KMS-11 (cell line): ENCODE data around the gene PCSK5.

ENCODE experiments used
- H2AFZ ChIP-seq: fragments of 200-600 bp; sonication (generic); 2 replicates; pipeline ENCODE4 v1.6.1; 2016; ENCODE audit warnings: antibody characterized with exemption, mixed run types, low read depth
- H3K27ac ChIP-seq: fragments of 200-600 bp; sonication (generic); 2 replicates; pipeline ENCODE4 v1.6.1; 2016; ENCODE audit warnings: mild to moderate bottlenecking, mixed run types
- H3K27me3 ChIP-seq: fragments of 200-600 bp; sonication (generic); 2 replicates; pipeline ENCODE4 v1.6.1; 2017; ENCODE audit warnings: mild to moderate bottlenecking, low read depth, mixed run types, moderate library complexity; ENCODE audit not compliant: insufficient read depth
- H3K36me3 ChIP-seq: fragments of 200-600 bp; sonication (generic); 2 replicates; pipeline ENCODE4 v1.6.1; 2017; ENCODE audit warnings: mild to moderate bottlenecking, mixed run types; ENCODE audit not compliant: insufficient read depth
- H3K4me1 ChIP-seq: fragments of 200-600 bp; sonication (generic); 2 replicates; pipeline ENCODE4 v1.6.1; 2016; ENCODE audit warnings: mild to moderate bottlenecking, low read depth, mixed run types; ENCODE audit not compliant: poor library complexity, severe bottlenecking
- H3K4me2 ChIP-seq: fragments of 200-600 bp; sonication (generic); 2 replicates; pipeline ENCODE4 v1.7.0; 2016; ENCODE audit warnings: mild to moderate bottlenecking, mixed run types
- H3K4me3 ChIP-seq: fragments of 200-600 bp; sonication (generic); IDR thresholded peaks from 2 replicates; pipeline ENCODE4 v1.6.1; 2017; ENCODE audit warnings: low read depth, low read length, mixed read lengths; ENCODE audit not compliant: insufficient read depth
- H3K79me2 ChIP-seq: fragments of 200-600 bp; sonication (generic); 2 replicates; pipeline ENCODE4 v1.6.1; 2016; ENCODE audit warnings: low read depth, mixed run types; ENCODE audit not compliant: insufficient read depth
- H3K9ac ChIP-seq: fragments of 200-600 bp; sonication (generic); 2 replicates; pipeline ENCODE4 v1.6.1; 2016; ENCODE audit warnings: mild to moderate bottlenecking, mixed run types
- H4K20me1 ChIP-seq: fragments of 200-600 bp; sonication (generic); 2 replicates; pipeline ENCODE4 v1.6.1; 2016; ENCODE audit warnings: mild to moderate bottlenecking, mixed run types; ENCODE audit not compliant: insufficient read depth
- CTCF ChIP-seq: fragments of 200-600 bp; sonication (generic); conservative IDR thresholded peaks from 2 replicates; pipeline ENCODE4 v1.6.1; 2017; ENCODE audit warnings: low read depth, mild to moderate bottlenecking, antibody characterized with exemption, low read length, moderate library complexity, mixed read lengths

PCSK5 gene

GRCh38 chr9:76290555-76290954 is 400.1 kb downstream of the PCSK5 start:
- no peak overlapping the region for H2AFZ ChIP-seq
- no peak overlapping the region for H3K9ac ChIP-seq
- no peaks in the 10 kb centered on the region for H3K36me3 ChIP-seq
- no peaks in the 10 kb centered on the region for H4K20me1 ChIP-seq
- no peak overlapping the region for H3K4me3 ChIP-seq
- no peaks in the 10 kb centered on the region for H3K79me2 ChIP-seq
- no peaks in the 10 kb centered on the region for H3K27me3 ChIP-seq
- H3K4me1 ChIP-seq = no peaks in the 10 kb centered on the region
- TF ChIP-seq CTCF = no peak
- H3K27ac ChIP-seq = no peak overlapping the region
- H3K4me2 ChIP-seq = no peak overlapping the region

GRCh38 chr9:76292246-76292645 is 401.8 kb downstream of the PCSK5 start:
- H3K27ac ChIP-seq = no peak overlapping the region
- no peaks in the 10 kb centered on the region for H3K36me3 ChIP-seq
- H3K4me1 ChIP-seq = no peaks in the 10 kb centered on the region
- no peak overlapping the region for H3K4me3 ChIP-seq
- no peaks in the 10 kb centered on the region for H3K79me2 ChIP-seq
- no peak overlapping the region for H3K4me2 ChIP-seq
- no peak overlapping the region for H2AFZ ChIP-seq
- no peak for TF ChIP-seq CTCF
- no peaks in the 10 kb centered on the region for H3K27me3 ChIP-seq
- no peaks in the 10 kb centered on the region for H4K20me1 ChIP-seq
- no peak overlapping the region for H3K9ac ChIP-seq

- no peaks in the 10 kb centered on the region for H3K36me3 ChIP-seq
- H3K79me2 ChIP-seq = no peaks in the 10 kb centered on the region
- no peak overlapping the region for H3K9ac ChIP-seq
- H3K27ac ChIP-seq = no peak overlapping the region
- no peak overlapping the region for H2AFZ ChIP-seq
- TF ChIP-seq CTCF = no peak
- no peaks in the 10 kb centered on the region for H3K4me1 ChIP-seq
- H4K20me1 ChIP-seq = no peaks in the 10 kb centered on the region
- H3K27me3 ChIP-seq = no peaks in the 10 kb centered on the region
- H3K4me3 ChIP-seq = no peak overlapping the region
- H3K4me2 ChIP-seq = no peak overlapping the region
Measured at GRCh38 chr9:76292658-76293057, 402.2 kb downstream of the PCSK5 start.

- Histone ChIP-seq H2AFZ (no peak overlapping the region), H3K4me3 (no peak overlapping the region), H4K20me1 (no peaks in the 10 kb centered on the region), H3K79me2 (no peaks in the 10 kb centered on the region), H3K27me3 (no peaks in the 10 kb centered on the region), H3K4me1 (no peaks in the 10 kb centered on the region), H3K9ac (no peak overlapping the region), H3K4me2 (no peak overlapping the region), H3K36me3 (no peaks in the 10 kb centered on the region), H3K27ac (no peak overlapping the region)
- no peak for TF ChIP-seq CTCF
Measured at GRCh38 chr9:76294301-76294700, 403.8 kb downstream of the PCSK5 start.
